Kasumi-1 (cell line): ENCODE data around the gene SLC1A4.

Source experiments
- DNase-seq, 2 experiments: peaks; one replicate each; lab custom pipeline; 2025; lab: John Stamatoyannopoulos, UW

The SLC1A4 gene

GRCh38 chr2:65054749-65055421 lies 65.7 kb downstream of the SLC1A4 start:
- DNase-seq: no peak

GRCh38 chr2:65055422-65056214 lies 66.4 kb downstream of the SLC1A4 start:
- peak; percentile 72 to 75 for DNase-seq

GRCh38 chr2:65056215-65057053 lies 67.2 kb downstream of the SLC1A4 start, which contains the start of gene CEP68:
CEP68 (plus strand) TSS chr2:65056416; CDS start chr2:65069445, 13,029 bp downstream.
- peak; percentile 95 to 96 for DNase-seq

- no peak for DNase-seq
These were observed 67.8 kb downstream of the SLC1A4 start for GRCh38 chr2:65057054-65057375.

GRCh38 chr2:65057391-65058052 lies 68.3 kb downstream of the SLC1A4 start:
- peak; percentile 74 to 75 for DNase-seq

GRCh38 chr2:65059071-65059470 lies 69.9 kb downstream of the SLC1A4 start:
- DNase-seq: peak in 1 of 2 experiments; percentile 20

GRCh38 chr2:65061146-65061909 lies 72.1 kb downstream of the SLC1A4 start:
- DNase-seq: no peak

GRCh38 chr2:65061910-65062339 lies 72.7 kb downstream of the SLC1A4 start:
- no peak for DNase-seq

- no peak for DNase-seq
These were observed 73.9 kb downstream of the SLC1A4 start for GRCh38 chr2:65062843-65063825.

GRCh38 chr2:65064728-65065552 lies 75.7 kb downstream of the SLC1A4 start:
- DNase-seq: peak; percentile 95 to 96

GRCh38 chr2:65067806-65068553 lies 78.8 kb downstream of the SLC1A4 start:
- DNase-seq: no peak

GRCh38 chr2:65069439-65069824 lies 80.2 kb downstream of the SLC1A4 start:
- no peak for DNase-seq

- no peak for DNase-seq
These were observed 81.1 kb downstream of the SLC1A4 start for GRCh38 chr2:65070172-65070830.

- no peak for DNase-seq
These were observed 81.7 kb downstream of the SLC1A4 start for GRCh38 chr2:65070856-65071255.

GRCh38 chr2:65071499-65072180 lies 82.4 kb downstream of the SLC1A4 start:
- DNase-seq: no peak

GRCh38 chr2:65072181-65072970 lies 83.2 kb downstream of the SLC1A4 start:
- DNase-seq: no peak
